HL-60 (cell line): ENCODE measurements around the gene TEX12.

Source experiments
- GABPA ChIP-seq: IDR thresholded peaks from 2 replicates; pipeline ENCODE4 v1.6.1; 2012; ENCODE audit warnings: low read depth
- POLR2AphosphoS5 ChIP-seq: IDR thresholded peaks from 2 replicates; pipeline ENCODE4 v1.6.1; 2012; ENCODE audit warnings: low read depth
- SPI1 ChIP-seq: IDR thresholded peaks from 2 replicates; pipeline ENCODE4 v1.6.1; 2012; ENCODE audit warnings: low read depth, mild to moderate bottlenecking, borderline replicate concordance
- TF ChIP-seq, protein P1 (sequence below): IDR thresholded peaks from one replicate; pipeline ENCODE4 v1.5.1; 2011; ENCODE audit warnings: low read length, control low read depth, inconsistent platforms; ENCODE audit not compliant: insufficient read depth

DNA sequence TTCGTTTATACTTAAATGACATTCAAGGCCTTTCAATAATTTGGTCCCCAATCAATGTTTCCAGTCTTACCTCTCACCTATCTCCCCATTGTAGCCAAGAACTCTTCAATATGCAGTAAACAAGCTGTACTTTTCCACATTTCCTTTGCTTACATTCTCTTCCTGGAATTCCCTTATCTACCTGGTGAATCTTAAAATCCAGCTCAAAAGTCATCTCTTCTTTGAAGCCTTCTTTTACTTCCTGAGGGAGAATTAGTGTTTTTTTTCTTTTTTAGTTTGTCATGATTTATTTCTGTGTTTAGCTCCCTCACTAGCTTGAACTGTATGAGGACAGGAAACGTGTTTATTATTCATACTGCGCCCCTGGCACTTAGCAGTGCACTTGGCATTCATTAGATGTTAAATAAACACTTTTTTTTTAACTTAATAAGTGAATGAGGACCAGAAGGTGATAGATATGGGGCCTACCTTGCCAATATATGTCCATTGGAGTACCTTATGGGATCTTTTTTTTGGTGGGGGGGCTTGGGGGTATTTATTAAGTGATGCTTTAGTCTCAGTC is 54.2 kb downstream of the TEX12 start:
- TF ChIP-seq, protein P1, sequence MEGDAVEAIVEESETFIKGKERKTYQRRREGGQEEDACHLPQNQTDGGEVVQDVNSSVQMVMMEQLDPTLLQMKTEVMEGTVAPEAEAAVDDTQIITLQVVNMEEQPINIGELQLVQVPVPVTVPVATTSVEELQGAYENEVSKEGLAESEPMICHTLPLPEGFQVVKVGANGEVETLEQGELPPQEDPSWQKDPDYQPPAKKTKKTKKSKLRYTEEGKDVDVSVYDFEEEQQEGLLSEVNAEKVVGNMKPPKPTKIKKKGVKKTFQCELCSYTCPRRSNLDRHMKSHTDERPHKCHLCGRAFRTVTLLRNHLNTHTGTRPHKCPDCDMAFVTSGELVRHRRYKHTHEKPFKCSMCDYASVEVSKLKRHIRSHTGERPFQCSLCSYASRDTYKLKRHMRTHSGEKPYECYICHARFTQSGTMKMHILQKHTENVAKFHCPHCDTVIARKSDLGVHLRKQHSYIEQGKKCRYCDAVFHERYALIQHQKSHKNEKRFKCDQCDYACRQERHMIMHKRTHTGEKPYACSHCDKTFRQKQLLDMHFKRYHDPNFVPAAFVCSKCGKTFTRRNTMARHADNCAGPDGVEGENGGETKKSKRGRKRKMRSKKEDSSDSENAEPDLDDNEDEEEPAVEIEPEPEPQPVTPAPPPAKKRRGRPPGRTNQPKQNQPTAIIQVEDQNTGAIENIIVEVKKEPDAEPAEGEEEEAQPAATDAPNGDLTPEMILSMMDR: no peak
- no peak for TF ChIP-seq POLR2AphosphoS5
- no peak for TF ChIP-seq GABPA
- TF ChIP-seq SPI1: no peak
